Osteoblast (primary cell): ENCODE data around the gene LMBR1L. TPM values are rescaled to one million over a fixed set of nuclear protein-coding genes. Genes with fewer than 3 reads are reported as not detected.
A peak's percentile ranks its signal among the peaks of the same experiment; 100 is the strongest.

ENCODE experiments used
- DNase-seq: peaks from one replicate; pipeline ENCODE4 v3.0.0; 2011; ENCODE audit warnings: low spot score, mixed read lengths; ENCODE audit not compliant: insufficient read length; ENCODE audit errors: missing footprints
- H2AFZ ChIP-seq: 2 replicates; pipeline ENCODE4 v1.6.0; 2011; ENCODE audit warnings: mild to moderate bottlenecking, low read length
- H3K27ac ChIP-seq: 2 replicates; pipeline ENCODE4 v1.5.1; 2011; ENCODE audit warnings: mild to moderate bottlenecking, low read depth, low read length, moderate library complexity
- H3K27me3 ChIP-seq: 2 replicates; pipeline ENCODE4 v1.6.0; 2012; ENCODE audit warnings: mild to moderate bottlenecking, control low read depth, inconsistent platforms, low read length, moderate library complexity; ENCODE audit not compliant: insufficient read depth
- H3K36me3 ChIP-seq: 2 replicates; pipeline ENCODE4 v1.5.1; 2011; ENCODE audit warnings: mild to moderate bottlenecking, low read length, control low read depth, moderate library complexity; ENCODE audit not compliant: insufficient read depth
- H3K4me1 ChIP-seq: 2 replicates; pipeline ENCODE4 v1.5.1; 2011; ENCODE audit warnings: mild to moderate bottlenecking, low read length, control low read depth, moderate library complexity; ENCODE audit not compliant: insufficient read depth
- H3K4me2 ChIP-seq: 2 replicates; pipeline ENCODE4 v1.6.0; 2011; ENCODE audit warnings: mild to moderate bottlenecking, low read length; ENCODE audit not compliant: insufficient read depth
- H3K4me3 ChIP-seq: fragments of 200-600 bp; sonication (generic); 3 replicates; pipeline ENCODE4 v1.5.1; 2012; ENCODE audit warnings: mild to moderate bottlenecking, low read length, inconsistent platforms; ENCODE audit not compliant: insufficient read depth
- H3K79me2 ChIP-seq: 2 replicates; pipeline ENCODE4 v1.6.0; 2012; ENCODE audit warnings: mild to moderate bottlenecking, low read length, control low read depth, inconsistent platforms; ENCODE audit not compliant: insufficient read depth
- H3K9me3 ChIP-seq: 2 replicates; pipeline ENCODE4 v1.5.1; 2011; ENCODE audit warnings: low read depth, low read length, control low read depth
- H4K20me1 ChIP-seq: 2 replicates; pipeline ENCODE4 v1.6.0; 2012; ENCODE audit warnings: mild to moderate bottlenecking, low read length, control low read depth; ENCODE audit not compliant: insufficient read depth
- small RNA-seq: library from RNA; depleted of rRNA; stranded (forward); fragments of <200 nt; gene quantifications from one replicate; pipeline ENCODE3, GENCODE V24; 2012
- total RNA-seq: library from RNA; depleted of rRNA; stranded (reverse); fragments of >200 nt; gene quantifications from 2 replicates; pipeline ENCODE4 v1.2.3, GENCODE V29; 2012
- TF ChIP-seq, protein P1 (sequence below): IDR thresholded peaks from 2 replicates; pipeline ENCODE4 v1.5.1; 2011; ENCODE audit warnings: mild to moderate bottlenecking, low read depth, low read length, moderate library complexity; ENCODE audit errors: extremely low read depth

Gene LMBR1L
- total RNA-seq, 1 donor = 57.2 TPM

DNA sequence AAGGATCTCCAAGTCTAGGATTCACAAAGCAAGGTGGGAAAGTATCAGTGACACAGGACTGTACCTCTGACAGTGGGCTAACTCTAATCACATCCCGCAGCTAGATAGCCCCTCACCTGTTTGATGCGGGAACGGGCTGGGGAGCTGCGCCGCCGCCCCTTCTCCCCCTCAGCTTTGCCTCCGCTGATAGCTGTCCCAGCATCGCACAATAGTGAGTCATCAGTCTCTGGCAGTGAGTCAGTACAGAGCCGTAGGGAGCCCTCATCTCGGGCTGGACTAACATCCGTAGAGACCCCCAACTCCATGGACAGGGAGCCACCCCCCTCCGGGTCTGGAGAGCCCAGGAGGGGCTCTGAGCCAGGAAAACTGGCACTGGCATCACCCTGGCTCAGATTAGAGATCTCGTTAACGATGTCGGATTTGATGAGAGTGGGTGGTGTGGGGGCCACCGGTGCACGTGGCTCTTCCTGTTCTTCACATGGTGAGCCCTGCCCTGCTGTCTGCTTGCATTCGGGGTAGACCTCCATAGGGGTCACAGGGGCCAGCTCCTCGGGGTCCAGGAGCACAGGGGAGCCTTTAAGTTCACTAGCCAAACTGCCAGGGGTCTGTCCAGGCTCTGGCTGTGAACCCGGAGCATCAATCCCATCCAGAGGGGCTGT, 61.0 kb downstream of the LMBR1L start:
- Histone ChIP-seq H3K36me3 (peaks cover 99% of the 10 kb centered on the region), H3K79me2 (peaks cover 66% of the 10 kb centered on the region), H3K4me1 (peaks cover 12% of the 10 kb centered on the region), H4K20me1 (peaks cover 57% of the 10 kb centered on the region), H2AFZ (no peak overlapping the region), H3K9me3 (no peaks in the 10 kb centered on the region), H3K27me3 (no peaks in the 10 kb centered on the region), H3K4me3 (no peak overlapping the region), H3K27ac (peak overlapping the region; percentile 43), H3K4me2 (no peak overlapping the region)
- DNase-seq = peak; percentile 97
- TF ChIP-seq, protein P1, sequence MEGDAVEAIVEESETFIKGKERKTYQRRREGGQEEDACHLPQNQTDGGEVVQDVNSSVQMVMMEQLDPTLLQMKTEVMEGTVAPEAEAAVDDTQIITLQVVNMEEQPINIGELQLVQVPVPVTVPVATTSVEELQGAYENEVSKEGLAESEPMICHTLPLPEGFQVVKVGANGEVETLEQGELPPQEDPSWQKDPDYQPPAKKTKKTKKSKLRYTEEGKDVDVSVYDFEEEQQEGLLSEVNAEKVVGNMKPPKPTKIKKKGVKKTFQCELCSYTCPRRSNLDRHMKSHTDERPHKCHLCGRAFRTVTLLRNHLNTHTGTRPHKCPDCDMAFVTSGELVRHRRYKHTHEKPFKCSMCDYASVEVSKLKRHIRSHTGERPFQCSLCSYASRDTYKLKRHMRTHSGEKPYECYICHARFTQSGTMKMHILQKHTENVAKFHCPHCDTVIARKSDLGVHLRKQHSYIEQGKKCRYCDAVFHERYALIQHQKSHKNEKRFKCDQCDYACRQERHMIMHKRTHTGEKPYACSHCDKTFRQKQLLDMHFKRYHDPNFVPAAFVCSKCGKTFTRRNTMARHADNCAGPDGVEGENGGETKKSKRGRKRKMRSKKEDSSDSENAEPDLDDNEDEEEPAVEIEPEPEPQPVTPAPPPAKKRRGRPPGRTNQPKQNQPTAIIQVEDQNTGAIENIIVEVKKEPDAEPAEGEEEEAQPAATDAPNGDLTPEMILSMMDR = no peak

DNA sequence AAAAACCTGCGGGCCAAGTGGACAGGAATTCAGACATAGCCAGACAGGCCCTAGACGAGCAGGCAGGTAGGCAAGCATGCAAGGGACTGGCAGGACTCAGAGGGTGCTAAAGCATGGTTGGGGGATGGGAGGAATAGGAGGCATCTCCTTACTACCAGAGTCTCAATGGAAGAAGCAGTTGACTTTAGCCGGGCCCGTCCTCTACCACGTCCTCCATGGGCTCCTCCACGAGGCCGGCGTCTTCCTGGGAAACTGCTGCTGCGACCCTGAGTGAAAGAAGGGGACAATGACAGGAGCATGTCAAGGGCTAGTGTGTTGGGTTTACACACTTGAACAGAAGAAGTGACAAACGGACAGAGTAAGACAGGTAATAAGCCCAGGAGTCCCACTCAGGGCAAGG, 61.7 kb downstream of the LMBR1L start:
- H3K27ac ChIP-seq = peak overlapping the region; percentile 43
- H3K9me3 ChIP-seq = no peaks in the 10 kb centered on the region
- H3K79me2 ChIP-seq = peaks cover 58% of the 10 kb centered on the region
- H3K4me1 ChIP-seq = peaks cover 12% of the 10 kb centered on the region
- no peak overlapping the region for H3K4me2 ChIP-seq
- peak; percentile 72 for DNase-seq
- H2AFZ ChIP-seq = no peak overlapping the region
- H4K20me1 ChIP-seq = peaks cover 51% of the 10 kb centered on the region
- TF ChIP-seq, protein P1 = no peak
- H3K36me3 ChIP-seq = peaks cover 99% of the 10 kb centered on the region
- H3K4me3 ChIP-seq = no peak overlapping the region
- H3K27me3 ChIP-seq = no peaks in the 10 kb centered on the region

Small RNAs within 50 kb of the gene (small RNA-seq; reads per million reads assigned to genes)
- not detected for gene RF00019

Other genes starting within 250 kb of the LMBR1L start
- gene RND1, start 245.0 kb downstream of the LMBR1L start, total RNA-seq = 0.29 and 0.36 TPM in 2 replicates
- 24.8 and 31.8 TPM in 2 replicates for gene FKBP11, start 185.4 kb downstream of the LMBR1L start, total RNA-seq
- gene ARF3, start 153.4 kb downstream of the LMBR1L start, total RNA-seq = 51.9 and 53.9 TPM in 2 replicates
- gene WNT10B, start 139.1 kb downstream of the LMBR1L start, total RNA-seq = 0.29 and 0.36 TPM in 2 replicates
- gene WNT1, start 132.5 kb downstream of the LMBR1L start, total RNA-seq = not detected in 2 replicates
- under 0.01 and 0.29 TPM in 2 replicates for gene DDN, start 111.5 kb downstream of the LMBR1L start, total RNA-seq
- 81.3 and 89.0 TPM in 2 replicates for gene PRKAG1, start 92.1 kb downstream of the LMBR1L start, total RNA-seq
- 24.6 and 28.6 TPM in 2 replicates for gene KMT2D, start 50.1 kb downstream of the LMBR1L start, total RNA-seq
- gene RHEBL1, start 40.9 kb downstream of the LMBR1L start, total RNA-seq = 0.72 and 0.88 TPM in 2 replicates
- under 0.01 TPM in 1 of 2 replicates, not detected in the other for gene DHH, start 16.0 kb downstream of the LMBR1L start, total RNA-seq
- gene TUBA1B, start 20.5 kb upstream of the LMBR1L start, total RNA-seq = 578 and 616 TPM in 2 replicates
- 478 and 491 TPM in 2 replicates for gene TUBA1A, start 78.2 kb upstream of the LMBR1L start, total RNA-seq
- gene TUBA1C, start 154.2 kb upstream of the LMBR1L start, total RNA-seq = 307 and 321 TPM in 2 replicates
- under 0.01 TPM in 1 of 2 replicates, not detected in the other for gene PRPH, start 184.3 kb upstream of the LMBR1L start, total RNA-seq
- gene TROAP, start 212.4 kb upstream of the LMBR1L start, total RNA-seq = 2.5 and 3.5 TPM in 2 replicates
- gene C1QL4, start 226.3 kb upstream of the LMBR1L start, total RNA-seq = 0.36 TPM in 1 of 2 replicates, not detected in the other
- gene DNAJC22, start 236.0 kb upstream of the LMBR1L start, total RNA-seq = 0.29 and 1.1 TPM in 2 replicates